Esophagus muscularis mucosa (tissue), 3 donors: Measurements from ENCODE around the gene NPB.

Source experiments
- CTCF ChIP-seq, 3 experiments: fragments of 200-600 bp in 2 of 3; fragments of 450-650 bp in 1 of 3; sonication (generic) in 2 of 3; IDR thresholded peaks; one replicate each; pipeline ENCODE4 v1.5.1; 2017 to 2019; ENCODE audit warnings: antibody characterized with exemption in 3 of 3, mild to moderate bottlenecking in 2 of 3, moderate library complexity in 1 of 3
- POLR2AphosphoS5 ChIP-seq, 2 donors: sonication (generic); formaldehyde crosslinking; IDR thresholded peaks; one replicate each; pipeline ENCODE4 v1.6.1; 2017; ENCODE audit warnings: antibody characterized with exemption in 2 of 2

GRCh38 chr17:81889602-81890001, 12.4 kb upstream of the NPB start:
- no peak for TF ChIP-seq POLR2AphosphoS5 (IDR thresholded peaks at IDR 0.05)
- TF ChIP-seq CTCF (IDR thresholded peaks at IDR 0.05): no peak
